NCI-H2196 treated with DMSO at 0.1 percent for 48 hours (cell line): ENCODE results near the gene ST7.
"Not testable (repeated sequence)": the region's sequence is repeated elsewhere in the genome, so short reads cannot be mapped to it uniquely, and the experiment has no call there.

Experiments used
- DNase-seq: peaks from one replicate; lab custom pipeline; 2025; ENCODE audit not compliant: unreplicated experiment; lab: John Stamatoyannopoulos, UW

Gene ST7

GRCh38 chr7:117021366-117021765 is 68.1 kb downstream of the ST7 start:
- DNase-seq, result no peak

GRCh38 chr7:117021986-117022385 is 68.7 kb downstream of the ST7 start:
- no peak for DNase-seq

DNA sequence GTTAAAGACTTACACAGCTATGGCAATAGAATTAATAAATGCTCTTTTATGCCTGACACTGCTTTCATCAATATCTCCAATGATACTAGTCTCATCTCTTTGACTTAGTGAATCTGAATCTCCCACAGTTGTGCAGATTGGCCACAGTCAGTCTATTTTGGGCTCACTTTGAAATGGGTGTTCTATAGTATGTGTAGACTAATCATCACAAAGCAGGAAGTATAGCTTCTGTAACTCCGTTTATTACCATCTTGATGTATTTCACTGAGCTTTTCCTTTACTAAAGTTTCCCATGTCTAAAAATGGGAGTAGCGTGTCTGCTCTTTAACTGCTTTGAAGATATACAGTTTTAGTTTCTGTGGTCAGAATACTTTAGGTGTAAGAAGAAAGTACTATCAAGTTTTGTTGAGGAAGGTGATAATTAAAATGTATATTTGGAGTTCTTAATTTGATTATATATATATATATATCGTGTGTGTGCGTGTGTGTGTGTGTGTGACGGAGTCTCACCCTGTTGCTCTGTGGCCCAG is 70.1 kb downstream of the ST7 start:
- DNase-seq, result no peak

DNA sequence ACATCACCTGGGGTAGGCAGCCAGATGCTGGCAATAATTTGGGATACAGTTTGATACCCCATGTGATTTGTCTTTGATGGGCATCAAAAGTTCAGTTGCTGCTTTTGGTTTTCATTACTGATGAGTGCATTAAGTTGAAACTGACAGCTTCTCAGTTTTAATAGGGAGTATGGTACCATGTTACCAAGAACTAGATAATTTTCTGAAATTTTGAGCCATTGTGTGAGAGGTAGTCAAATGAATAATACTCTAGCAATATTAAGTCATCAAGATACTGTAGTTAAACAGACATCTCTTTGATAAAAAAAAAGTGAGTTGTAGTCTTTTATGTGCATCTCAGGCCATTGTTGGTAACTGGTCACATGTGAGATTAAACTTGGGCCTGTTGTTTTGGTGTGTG is 71.5 kb downstream of the ST7 start:
- DNase-seq, result no peak

- DNase-seq, result no peak
These were observed 72.6 kb downstream of the ST7 start for GRCh38 chr7:117025891-117026290.

DNA sequence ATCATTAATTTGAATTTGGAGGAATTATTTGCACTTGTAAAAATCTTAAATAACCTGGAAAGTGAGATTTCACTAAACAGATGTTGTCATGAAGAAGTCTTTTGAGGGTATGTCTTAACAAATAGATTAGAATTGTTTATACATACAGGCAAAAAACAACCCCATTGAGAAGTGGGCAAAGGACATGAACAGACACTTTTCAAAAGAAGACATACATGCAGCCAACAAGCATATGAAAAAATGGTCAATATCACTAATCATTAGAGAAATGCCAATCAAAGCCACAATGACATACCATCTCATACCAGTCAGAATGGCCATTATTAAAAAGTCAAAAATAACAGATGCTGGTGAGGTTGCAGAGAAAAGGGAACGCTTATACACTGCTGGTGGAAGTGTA is 77.0 kb downstream of the ST7 start:
- DNase-seq, result not testable (repeated sequence)

- DNase-seq, result not testable (repeated sequence)
These were observed 77.5 kb downstream of the ST7 start for GRCh38 chr7:117030793-117031192.

DNA sequence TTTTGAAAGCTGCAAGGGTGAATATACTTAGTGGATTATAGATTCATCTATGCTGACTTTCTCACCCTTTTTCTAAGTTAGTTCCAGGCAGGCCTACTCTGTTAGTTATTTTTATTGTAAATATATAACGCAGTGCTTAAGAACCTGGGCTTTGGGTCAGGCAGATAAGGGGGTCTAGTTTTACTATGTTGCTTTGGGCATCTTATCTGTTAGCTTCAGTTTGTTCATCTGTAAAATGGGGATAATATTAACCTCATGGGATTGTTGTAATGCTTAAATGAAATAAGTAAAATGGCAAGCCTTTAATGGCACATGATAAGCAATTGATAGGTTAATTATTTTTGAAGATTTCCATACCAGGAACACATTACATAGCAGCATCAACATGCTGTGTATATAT is 79.5 kb downstream of the ST7 start:
- no peak for DNase-seq

DNA sequence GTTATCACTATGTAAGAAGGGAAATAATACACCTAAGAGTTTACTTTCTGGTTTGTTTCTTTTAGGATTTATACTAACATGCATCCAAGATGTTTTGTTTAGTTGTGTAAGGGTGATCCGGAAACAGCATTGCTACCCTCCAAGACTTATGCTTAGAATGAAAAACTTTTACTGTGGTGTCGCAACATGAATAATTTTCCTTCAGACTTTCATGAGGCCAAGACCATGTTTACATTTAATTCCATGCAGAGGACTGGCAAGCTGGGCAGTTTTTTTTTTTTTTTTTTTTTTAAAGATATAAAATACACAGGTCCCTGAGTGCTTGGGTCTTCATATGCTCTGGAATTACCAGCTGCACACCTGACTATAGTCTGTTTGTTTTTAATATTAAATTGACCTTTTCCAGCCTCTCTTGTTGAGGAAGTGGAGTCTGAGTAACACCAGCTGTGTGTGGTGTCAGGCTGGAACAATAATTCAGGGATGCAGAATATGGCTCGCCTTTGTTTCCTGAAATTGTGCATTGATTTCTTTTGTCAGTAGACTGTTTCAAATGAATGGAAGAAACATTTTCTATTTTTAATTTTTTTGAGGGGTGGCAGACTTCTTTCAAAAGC is 81.7 kb downstream of the ST7 start:
- DNase-seq, result no peak

GRCh38 chr7:117035465-117035862 is 82.2 kb downstream of the ST7 start:
- DNase-seq, result no peak

DNA sequence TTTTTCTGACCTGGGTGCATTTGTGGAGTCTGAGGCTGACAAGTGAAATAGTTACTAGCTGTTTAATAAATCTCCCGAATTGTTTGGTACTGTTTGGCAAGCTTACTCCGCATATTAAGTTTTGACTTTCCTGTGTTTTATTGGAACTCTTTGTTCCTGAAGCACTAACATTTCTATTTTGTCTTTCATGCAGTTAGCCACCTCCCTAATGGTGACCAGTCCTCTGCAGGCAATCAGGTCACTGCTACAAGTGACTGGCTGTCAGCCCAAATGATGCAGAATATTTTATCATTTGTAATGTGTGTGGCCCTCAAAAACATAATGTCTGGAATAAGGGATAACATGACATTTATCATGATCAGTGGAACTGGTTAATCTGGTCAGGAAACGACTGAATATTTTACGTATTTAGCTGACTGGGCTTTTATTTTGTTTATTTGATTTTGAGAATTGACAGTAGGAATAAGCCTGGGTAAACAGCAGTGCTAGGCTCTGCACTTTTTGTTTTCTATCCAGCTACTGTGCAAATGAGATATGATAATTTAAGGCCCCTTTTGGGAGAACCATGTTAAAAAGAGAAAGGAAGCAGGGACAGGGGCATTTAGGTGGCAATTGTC is 82.9 kb downstream of the ST7 start:
- DNase-seq, result no peak

- no peak for DNase-seq
These were observed 83.5 kb downstream of the ST7 start for GRCh38 chr7:117036836-117037235.

- no peak for DNase-seq
These were observed 85.1 kb downstream of the ST7 start for GRCh38 chr7:117038408-117038807.

DNA sequence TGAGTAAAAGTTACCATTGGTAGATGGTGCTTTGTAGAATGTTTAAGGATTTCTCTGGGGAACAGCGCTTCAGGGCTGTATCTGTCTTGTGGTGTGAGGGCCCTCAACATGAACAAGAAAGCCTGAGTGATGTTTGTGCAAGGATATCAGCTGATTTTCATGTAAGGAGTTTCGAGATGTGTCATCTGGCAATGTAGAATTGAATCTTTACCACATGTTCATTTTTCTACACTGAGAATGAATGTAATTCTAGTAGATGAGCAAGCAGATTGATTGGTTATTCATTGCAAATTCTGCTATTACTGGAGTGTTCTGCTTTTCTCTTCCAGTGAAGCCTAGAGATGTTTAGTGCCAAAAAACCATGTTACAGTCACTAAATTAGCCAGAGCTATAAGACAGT is 87.7 kb downstream of the ST7 start:
- no peak for DNase-seq

DNA sequence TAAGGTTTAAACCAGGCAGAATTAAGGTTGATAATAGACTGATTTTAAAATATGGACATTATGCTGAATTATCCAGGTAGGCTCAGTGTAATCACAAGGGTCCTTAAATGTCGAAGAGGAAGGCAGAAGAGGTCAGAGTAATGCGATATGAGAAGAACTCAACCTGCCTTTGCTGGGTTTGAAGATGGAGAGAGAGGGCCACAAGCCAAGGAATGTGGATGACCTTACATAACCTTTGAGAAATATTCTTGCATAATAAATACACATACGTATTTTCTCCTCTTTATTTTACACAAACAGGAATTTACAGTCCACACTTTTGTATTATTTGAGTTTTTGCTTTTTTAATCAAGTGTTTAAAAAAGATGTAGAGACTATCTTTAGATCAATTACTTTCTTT is 88.5 kb downstream of the ST7 start:
- no peak for DNase-seq

DNA sequence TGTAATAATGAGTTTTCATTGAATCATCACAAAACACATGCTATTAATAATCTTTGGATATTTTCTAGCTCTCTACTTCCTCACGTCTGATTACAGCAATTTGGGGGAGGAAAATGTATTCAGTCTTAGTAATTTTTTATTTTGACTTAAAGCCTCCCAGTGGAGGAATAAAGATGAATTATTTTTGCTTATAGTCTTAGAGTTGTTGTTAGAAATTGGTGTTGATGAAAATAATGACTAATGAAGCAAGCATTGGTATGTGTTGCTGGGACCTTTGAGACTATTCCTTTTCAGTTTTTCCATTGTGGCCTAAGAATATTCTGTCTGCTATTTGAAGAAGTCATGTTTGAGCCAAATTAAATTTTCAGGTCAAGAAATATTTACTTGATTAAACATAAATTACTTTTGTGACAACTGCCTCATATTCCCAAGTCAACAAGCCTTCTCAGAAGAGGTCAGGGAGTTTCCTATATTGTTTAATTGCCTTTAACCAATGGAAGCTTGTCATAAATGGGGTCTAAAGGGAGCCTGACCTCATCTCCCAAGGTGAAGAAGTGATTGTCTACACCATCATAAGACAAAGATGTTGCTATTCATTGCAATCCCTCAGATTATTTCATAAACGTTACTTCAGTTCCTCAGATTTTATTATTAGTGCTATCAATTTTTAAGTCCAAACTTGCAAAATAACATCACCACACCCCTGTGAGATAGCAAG is 90.0 kb downstream of the ST7 start:
- DNase-seq, result no peak

GRCh38 chr7:117044664-117045063 is 91.4 kb downstream of the ST7 start:
- no peak for DNase-seq

DNA sequence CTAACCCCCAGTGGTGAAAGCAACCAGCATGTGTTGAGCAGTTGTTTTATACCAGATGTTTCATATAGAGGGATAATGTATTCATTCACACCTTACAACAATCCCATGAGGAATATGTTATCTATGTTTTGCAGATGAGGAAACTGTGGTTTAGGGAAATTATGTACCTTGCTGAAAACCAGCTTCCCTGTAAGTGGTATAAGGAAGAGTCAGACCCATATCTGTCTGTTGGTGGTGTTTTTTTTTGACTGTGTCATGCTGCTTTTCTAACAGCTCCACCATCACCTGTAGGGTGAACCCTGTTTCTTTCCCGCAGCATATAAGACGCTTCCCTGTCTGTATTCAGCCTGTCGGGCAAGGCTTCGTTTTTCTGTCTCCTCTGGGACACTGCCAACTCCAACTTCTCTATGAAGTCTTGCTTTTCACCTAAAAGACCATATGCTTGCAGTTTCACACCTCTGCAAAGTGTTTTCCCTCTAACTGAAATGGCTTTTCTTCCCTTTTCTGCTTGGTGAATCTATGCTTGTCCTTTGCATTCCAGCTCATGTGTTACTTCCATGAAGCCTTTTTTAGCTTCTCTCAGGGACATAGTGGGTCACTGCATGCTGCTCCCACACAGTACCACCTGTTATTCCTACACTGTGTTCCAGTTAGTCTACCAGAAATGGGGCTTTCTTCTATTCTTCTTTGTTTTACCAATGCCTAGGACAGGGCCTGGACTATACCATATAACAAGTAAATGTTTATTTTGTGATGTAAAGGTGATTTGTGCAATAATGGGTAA is 92.8 kb downstream of the ST7 start:
- DNase-seq, result no peak

DNA sequence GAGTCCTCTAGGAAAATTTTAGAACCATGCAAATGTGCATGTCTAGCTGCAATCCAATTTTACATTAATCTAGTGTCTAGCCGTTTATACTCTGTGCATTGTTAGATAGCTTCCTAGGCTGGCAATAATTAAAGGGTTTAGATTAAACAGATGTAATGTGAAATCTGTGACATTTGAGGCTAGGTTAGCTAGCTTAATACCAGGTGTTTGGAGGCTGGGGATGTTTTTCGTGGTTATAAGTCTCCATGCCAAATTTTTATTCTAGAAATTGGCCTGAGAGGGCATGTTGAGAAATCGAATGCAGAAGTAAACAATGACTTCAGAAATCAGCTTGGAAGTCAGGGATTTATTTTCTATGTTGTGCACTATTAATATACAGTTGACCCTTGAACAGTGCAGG is 94.2 kb downstream of the ST7 start:
- no peak for DNase-seq

GRCh38 chr7:117048114-117048866 is 95.0 kb downstream of the ST7 start:
- DNase-seq, result no peak

DNA sequence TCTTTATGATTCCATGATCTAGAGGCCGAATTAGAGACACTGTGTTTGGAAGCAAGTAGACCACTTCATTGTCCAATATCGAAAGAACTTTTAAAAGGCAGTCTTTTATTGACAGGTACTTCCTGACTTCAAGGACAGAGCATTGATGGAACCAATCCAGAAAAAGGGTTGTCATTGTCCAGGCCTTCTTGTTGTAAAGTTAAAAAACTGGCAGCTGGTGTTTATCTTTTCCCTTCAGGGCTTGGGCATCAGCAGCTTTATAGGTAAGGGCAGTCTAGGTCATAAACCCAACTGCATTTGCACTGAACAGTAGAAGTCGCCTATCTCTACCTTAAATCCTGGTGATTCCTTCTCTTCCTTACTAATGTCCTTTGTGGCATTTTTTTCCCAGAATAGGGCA is 95.6 kb downstream of the ST7 start:
- DNase-seq, result no peak
